Stomach (tissue), 4 donors: ENCODE measurements around the gene TTLL3.

Experiments used
- POLR2A ChIP-seq, 4 donors: fragments of 450-650 bp; IDR thresholded peaks; one replicate each; pipeline ENCODE4 v1.6.1; 2016; ENCODE audit warnings: antibody characterized with exemption in 4 of 4, control low read depth in 2 of 4, mild to moderate bottlenecking in 1 of 4, moderate library complexity in 1 of 4
- POLR2AphosphoS5 ChIP-seq, 3 donors: sonication (generic); formaldehyde crosslinking; IDR thresholded peaks; one replicate each; pipeline ENCODE4 v1.6.1; 2016; ENCODE audit warnings: antibody characterized with exemption in 3 of 3
- TF ChIP-seq, protein P1 (sequence below), 7 experiments: fragments of 450-650 bp in 4 of 7; fragments of 200-600 bp in 3 of 7; sonication (generic) in 3 of 7; IDR thresholded peaks; one replicate each; pipeline ENCODE4 v1.5.1; 2016 to 2019; ENCODE audit warnings: antibody characterized with exemption in 7 of 7, control low read depth in 2 of 7, mild to moderate bottlenecking in 1 of 7

DNA sequence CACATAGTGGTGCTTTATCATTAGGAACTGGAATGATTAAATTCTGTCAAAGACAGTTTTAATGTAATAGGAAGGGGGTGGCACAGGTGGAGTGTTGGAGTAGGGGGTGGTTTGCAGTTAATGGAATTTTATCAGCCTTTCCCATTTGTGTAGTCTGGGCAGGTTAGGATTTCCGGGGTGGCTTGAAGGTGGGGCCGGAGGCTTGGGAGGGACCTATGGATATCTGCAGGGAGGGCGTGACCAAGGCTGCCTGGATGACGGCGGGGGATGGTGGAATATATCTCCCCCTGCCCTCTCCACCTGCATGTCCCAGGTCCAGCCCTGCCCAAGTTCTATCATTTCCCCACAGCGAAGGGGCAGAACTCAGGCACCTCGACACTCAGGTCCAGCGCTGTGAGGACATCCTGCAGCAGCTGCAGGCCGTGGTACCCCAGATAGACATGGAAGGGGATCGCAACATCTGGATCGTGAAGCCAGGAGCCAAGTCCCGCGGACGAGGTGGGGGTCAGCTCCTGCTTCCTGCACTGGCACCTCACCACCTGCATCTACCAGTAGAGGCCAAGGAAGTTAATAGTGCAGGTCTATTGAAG lies 15.5 kb downstream of the TTLL3 start:
- TF ChIP-seq, protein P1, sequence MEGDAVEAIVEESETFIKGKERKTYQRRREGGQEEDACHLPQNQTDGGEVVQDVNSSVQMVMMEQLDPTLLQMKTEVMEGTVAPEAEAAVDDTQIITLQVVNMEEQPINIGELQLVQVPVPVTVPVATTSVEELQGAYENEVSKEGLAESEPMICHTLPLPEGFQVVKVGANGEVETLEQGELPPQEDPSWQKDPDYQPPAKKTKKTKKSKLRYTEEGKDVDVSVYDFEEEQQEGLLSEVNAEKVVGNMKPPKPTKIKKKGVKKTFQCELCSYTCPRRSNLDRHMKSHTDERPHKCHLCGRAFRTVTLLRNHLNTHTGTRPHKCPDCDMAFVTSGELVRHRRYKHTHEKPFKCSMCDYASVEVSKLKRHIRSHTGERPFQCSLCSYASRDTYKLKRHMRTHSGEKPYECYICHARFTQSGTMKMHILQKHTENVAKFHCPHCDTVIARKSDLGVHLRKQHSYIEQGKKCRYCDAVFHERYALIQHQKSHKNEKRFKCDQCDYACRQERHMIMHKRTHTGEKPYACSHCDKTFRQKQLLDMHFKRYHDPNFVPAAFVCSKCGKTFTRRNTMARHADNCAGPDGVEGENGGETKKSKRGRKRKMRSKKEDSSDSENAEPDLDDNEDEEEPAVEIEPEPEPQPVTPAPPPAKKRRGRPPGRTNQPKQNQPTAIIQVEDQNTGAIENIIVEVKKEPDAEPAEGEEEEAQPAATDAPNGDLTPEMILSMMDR (IDR thresholded peaks at IDR 0.05) = no peak
- TF ChIP-seq POLR2A (IDR thresholded peaks at IDR 0.05) = no peak
- TF ChIP-seq POLR2AphosphoS5 (IDR thresholded peaks at IDR 0.05) = no peak
